Stimulated activated naive CD8-positive, alpha-beta T cell treated with anti-CD3 and anti-CD28 coated beads, Interleukin-15, Interleukin-2, amounts not matched to agents 100 ng/mL and 50 ng/mL, for 24 hours (primary cell): ENCODE data around the gene ZBTB25.
A peak's percentile ranks its signal among the peaks of the same experiment; 100 is the strongest.
"Not testable (repeated sequence)": the region's sequence is repeated elsewhere in the genome, so short reads cannot be mapped to it uniquely, and the experiment has no call there.

Experiments used
- H3K27ac Mint-ChIP-seq: one replicate; pipeline ENCODE4 v1.8.0; 2021; ENCODE audit warnings: mild to moderate bottlenecking, mixed read lengths
- H3K27me3 Mint-ChIP-seq: one replicate; pipeline ENCODE4 v1.8.0; 2021; ENCODE audit warnings: mixed read lengths
- H3K36me3 Mint-ChIP-seq: one replicate; pipeline ENCODE4 v1.8.0; 2021; ENCODE audit warnings: low read depth, mixed read lengths
- H3K4me1 Mint-ChIP-seq: one replicate; pipeline ENCODE4 v1.8.0; 2021; ENCODE audit warnings: low read depth, mixed read lengths
- H3K4me3 Mint-ChIP-seq: one replicate; pipeline ENCODE4 v1.8.0; 2021; ENCODE audit warnings: mild to moderate bottlenecking, mixed read lengths
- H3K9me3 Mint-ChIP-seq: one replicate; pipeline ENCODE4 v1.8.0; 2021; ENCODE audit warnings: mixed read lengths

The ZBTB25 gene

DNA sequence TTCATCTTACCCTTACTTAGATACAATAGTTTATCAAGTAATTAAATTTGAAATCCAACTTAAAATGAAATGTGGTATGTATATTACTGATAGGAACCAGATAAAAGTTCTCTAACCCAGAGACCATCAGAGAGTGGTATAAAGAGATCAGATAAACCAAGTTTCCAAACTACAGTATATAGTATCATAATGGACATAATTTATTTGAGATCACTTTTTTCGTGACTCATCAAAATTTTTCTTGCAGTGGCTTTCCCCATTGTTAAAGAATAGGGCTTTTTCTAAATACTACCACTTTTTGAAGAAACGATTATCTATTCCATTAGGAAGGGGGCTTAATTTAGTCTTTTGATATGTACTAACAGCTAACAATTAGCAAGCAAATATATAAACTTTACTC, 21.7 kb upstream of the ZBTB25 start:
- Mint-ChIP-seq H3K4me1 (peaks cover 6% of the 10 kb centered on the region), H3K4me3 (no peak overlapping the region), H3K9me3 (no peaks in the 10 kb centered on the region), H3K27ac (no peak overlapping the region), H3K36me3 (peaks cover 17% of the 10 kb centered on the region), H3K27me3 (no peaks in the 10 kb centered on the region)

DNA sequence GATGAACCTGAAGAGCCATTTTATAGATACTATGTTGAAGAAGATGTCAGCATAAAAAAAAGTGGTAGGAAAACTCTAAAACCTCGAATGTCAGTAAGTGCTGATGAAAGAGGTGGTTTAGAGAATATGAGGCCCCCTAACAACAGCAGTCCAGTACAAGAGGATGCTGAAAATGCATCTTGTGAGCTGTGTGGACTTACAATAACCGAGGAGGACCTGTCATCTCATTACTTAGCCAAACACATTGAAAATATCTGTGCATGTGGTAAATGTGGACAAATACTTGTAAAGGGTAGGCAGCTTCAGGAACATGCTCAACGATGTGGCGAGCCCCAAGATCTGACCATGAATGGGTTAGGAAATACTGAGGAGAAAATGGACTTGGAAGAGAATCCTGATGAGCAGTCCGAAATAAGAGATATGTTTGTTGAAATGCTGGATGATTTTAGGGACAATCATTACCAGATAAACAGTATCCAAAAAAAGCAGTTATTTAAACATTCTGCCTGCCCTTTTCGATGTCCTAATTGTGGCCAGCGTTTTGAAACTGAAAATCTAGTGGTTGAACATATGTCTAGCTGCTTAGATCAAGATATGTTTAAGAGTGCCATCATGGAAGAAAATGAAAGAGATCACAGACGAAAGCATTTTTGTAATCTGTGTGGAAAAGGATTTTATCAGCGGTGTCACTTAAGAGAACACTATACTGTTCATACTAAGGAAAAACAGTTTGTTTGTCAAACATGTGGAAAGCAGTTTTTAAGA, 19.1 kb upstream of the ZBTB25 start:
- Mint-ChIP-seq H3K27me3 (no peaks in the 10 kb centered on the region), H3K36me3 (peaks cover 17% of the 10 kb centered on the region), H3K4me3 (no peak overlapping the region), H3K9me3 (no peaks in the 10 kb centered on the region), H3K27ac (no peak overlapping the region), H3K4me1 (peaks cover 5% of the 10 kb centered on the region)

DNA sequence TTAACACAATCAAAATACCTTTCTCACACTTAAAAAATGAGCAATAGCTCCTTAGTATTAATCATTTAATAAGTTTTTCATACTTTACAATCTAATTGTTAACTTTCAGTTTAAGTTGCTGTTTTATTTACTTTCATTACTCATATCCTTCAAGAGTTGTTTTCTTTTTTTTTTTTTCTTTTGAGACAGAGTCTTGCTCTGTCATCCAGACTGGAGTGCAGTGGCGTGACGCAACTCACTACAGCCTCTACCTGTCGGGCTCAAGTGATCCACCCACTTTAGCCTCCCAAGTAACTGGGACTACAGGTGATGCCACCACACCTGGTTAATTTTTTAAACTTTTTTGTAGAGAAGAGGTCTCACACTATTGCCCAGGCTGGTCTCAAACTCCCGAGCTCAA, 17.1 kb upstream of the ZBTB25 start:
- Mint-ChIP-seq H3K27ac (no peak overlapping the region), H3K27me3 (no peaks in the 10 kb centered on the region), H3K4me1 (peaks cover 20% of the 10 kb centered on the region), H3K36me3 (peaks cover 7% of the 10 kb centered on the region), H3K9me3 (no peaks in the 10 kb centered on the region), H3K4me3 (no peak overlapping the region)

- Mint-ChIP-seq H3K4me3 (no peak overlapping the region), H3K4me1 (peaks cover 36% of the 10 kb centered on the region), H3K9me3 (no peaks in the 10 kb centered on the region), H3K27me3 (no peaks in the 10 kb centered on the region), H3K27ac (no peak overlapping the region), H3K36me3 (peaks cover 4% of the 10 kb centered on the region)
Measured at GRCh38 chr14:64518229-64518628, 14.6 kb upstream of the ZBTB25 start.

GRCh38 chr14:64517667-64518066, 14.0 kb upstream of the ZBTB25 start:
- H3K36me3 Mint-ChIP-seq, H3K27ac Mint-ChIP-seq, H3K27me3 Mint-ChIP-seq, H3K4me3 Mint-ChIP-seq, H3K9me3 Mint-ChIP-seq: not testable (repeated sequence)
- peaks cover 40% of the 10 kb centered on the region for H3K4me1 Mint-ChIP-seq

DNA sequence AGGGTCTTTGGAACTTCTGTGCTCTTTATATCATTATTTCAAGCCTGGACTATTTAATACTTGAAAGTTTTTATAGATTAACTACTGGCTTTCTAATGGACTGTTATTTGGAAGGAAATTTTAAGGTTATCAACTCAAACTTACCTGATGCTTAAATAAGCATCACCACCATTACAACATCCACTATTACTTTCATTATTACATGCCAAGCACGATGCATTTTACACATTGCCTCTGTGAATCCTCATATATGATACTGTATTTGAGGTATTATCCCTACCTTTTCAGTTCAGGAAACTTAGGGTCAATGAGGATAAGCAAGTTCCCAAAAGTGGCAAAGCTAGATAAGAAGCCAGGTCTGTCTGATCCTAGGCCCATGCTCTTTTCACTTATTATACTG, 13.3 kb upstream of the ZBTB25 start:
- H3K4me1 Mint-ChIP-seq, result peaks cover 46% of the 10 kb centered on the region
- H3K9me3 Mint-ChIP-seq, result no peaks in the 10 kb centered on the region
- H3K27ac Mint-ChIP-seq, result no peak overlapping the region
- H3K27me3 Mint-ChIP-seq, result no peaks in the 10 kb centered on the region
- H3K36me3 Mint-ChIP-seq, result peaks cover 4% of the 10 kb centered on the region
- no peak overlapping the region for H3K4me3 Mint-ChIP-seq

- peaks cover 64% of the 10 kb centered on the region for H3K4me1 Mint-ChIP-seq
- no peak overlapping the region for H3K4me3 Mint-ChIP-seq
- no peaks in the 10 kb centered on the region for H3K9me3 Mint-ChIP-seq
Measured at GRCh38 chr14:64515053-64515452, 11.4 kb upstream of the ZBTB25 start.

GRCh38 chr14:64513271-64513670, 9.6 kb upstream of the ZBTB25 start:
- Mint-ChIP-seq H3K27me3 (no peaks in the 10 kb centered on the region), H3K27ac (no peak overlapping the region), H3K36me3 (peaks cover 9% of the 10 kb centered on the region), H3K4me3 (no peak overlapping the region), H3K9me3 (no peaks in the 10 kb centered on the region), H3K4me1 (peaks cover 81% of the 10 kb centered on the region)

More at GRCh38 chr14:64515053-64515452, 11.4 kb upstream of the ZBTB25 start:
- Mint-ChIP-seq H3K27ac (no peak overlapping the region), H3K27me3 (no peaks in the 10 kb centered on the region), H3K36me3 (peaks cover 9% of the 10 kb centered on the region)

DNA sequence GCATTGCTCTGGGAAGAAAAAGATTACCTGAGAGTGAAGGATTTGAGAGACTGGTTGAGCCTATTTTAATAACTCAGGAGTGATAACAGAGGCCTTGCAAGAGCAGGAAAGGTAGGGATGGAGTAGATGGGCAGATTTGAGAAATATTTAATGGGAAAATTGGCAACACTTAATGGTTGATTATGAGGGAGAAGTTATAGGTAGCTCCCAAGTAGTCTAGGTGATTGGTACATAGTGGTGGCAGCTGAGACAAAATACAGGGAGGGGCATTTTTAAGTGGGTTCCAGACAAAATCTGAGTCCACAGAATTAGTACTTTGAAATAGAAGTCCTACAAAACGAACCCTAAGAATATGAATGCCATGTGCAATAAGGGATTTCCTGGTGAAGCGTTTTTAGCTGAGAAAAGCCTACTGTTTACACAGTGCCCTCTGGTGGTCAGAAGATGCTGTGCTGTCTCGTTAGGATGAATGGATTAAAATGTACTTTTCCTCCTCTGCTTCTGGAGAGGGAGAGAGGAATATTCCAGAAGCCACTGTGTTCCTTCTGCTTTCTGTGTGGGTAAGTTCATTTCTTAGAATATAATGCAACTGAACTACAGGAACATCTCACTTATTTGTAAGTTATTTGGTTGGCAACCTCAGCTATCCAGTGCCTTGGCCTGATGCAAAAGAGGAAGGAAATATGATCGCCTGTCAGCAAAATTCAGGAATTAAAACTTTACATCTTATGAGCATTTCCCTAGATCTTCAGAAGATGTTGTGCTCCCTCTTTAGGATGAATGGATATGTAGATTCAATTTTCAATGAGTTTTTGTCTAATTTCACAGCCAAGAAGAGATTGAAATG, 7.4 kb upstream of the ZBTB25 start:
- Mint-ChIP-seq H3K27ac (peak overlapping the region; percentile 78), H3K27me3 (no peaks in the 10 kb centered on the region), H3K4me3 (peak overlapping the region; percentile 45), H3K4me1 (peaks cover 84% of the 10 kb centered on the region), H3K9me3 (no peaks in the 10 kb centered on the region), H3K36me3 (peaks cover 13% of the 10 kb centered on the region)

- no peaks in the 10 kb centered on the region for H3K27me3 Mint-ChIP-seq
- H3K4me3 Mint-ChIP-seq, result no peak overlapping the region
- H3K27ac Mint-ChIP-seq, result peak overlapping the region; percentile 95
- H3K4me1 Mint-ChIP-seq, result peaks cover 81% of the 10 kb centered on the region
- H3K9me3 Mint-ChIP-seq, result no peaks in the 10 kb centered on the region
- H3K36me3 Mint-ChIP-seq, result peaks cover 23% of the 10 kb centered on the region
Measured at GRCh38 chr14:64509036-64509435, 5.4 kb upstream of the ZBTB25 start.

DNA sequence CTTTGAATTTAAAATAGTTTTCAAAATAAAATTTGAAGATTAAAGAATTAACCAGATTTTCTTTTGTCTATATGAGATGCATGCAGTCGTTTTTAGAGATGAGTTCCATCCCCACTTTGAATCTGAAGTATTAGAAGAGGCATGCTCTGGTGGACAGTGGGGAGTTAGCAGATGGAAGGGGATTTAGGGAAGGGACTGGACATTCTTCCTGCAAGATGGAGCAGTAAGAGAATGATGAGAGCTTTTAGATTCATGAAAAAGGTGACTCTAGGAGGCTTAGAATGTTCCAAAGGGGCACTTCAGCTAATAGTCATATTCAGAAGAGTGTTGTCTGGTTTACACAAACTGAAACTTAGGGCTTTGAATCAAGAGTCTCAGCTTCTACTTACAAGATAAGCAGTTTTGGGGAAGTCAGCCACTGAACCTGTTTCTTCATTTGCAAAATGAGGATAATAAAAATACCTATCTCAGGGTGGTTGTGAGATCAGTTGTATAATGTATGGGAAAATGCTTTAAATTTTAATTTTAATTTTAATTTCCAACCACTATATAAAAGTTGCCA, 4.7 kb upstream of the ZBTB25 start:
- Mint-ChIP-seq H3K27me3 (no peaks in the 10 kb centered on the region), H3K4me1 (peaks cover 77% of the 10 kb centered on the region), H3K27ac (peak overlapping the region; percentile 95), H3K4me3 (peak overlapping the region; percentile 98), H3K9me3 (no peaks in the 10 kb centered on the region), H3K36me3 (peaks cover 20% of the 10 kb centered on the region)

DNA sequence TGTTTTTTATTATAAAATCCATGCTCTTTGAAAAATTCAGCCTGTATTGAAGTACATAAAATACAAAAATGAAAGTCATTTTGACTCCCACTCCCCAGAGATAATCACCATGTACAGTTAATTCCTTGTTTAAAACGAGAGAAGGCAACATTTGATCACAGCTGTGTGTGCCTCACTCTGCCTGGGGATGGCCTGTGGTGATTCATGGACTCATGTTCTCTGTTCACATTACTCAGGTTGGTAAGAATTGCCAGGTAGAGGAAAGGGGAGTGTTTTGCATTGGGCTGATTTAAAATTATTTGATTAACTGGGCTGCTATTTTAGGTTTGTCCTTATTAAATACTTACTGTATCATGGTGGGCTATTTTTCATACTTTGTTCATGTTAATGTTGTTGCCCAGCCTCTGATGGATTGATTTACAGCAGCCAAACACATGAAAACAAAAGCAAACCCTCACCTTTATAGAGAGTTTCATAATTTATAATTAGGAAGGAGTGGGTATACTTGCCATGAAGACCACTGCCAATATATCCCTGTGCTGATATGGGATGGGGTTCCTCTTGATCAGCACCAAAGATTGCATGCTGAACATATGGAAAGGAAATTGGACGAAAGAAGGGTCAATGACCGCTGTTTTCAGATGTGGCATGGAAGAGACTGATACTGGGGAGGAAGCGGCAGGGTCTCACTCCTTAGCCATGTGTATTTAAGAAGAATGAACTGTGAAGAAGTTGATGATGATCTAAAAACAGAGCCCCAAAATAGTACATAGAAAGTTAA, 3.9 kb upstream of the ZBTB25 start:
- H3K27ac Mint-ChIP-seq, result peak overlapping the region; percentile 95
- H3K4me3 Mint-ChIP-seq, result peak overlapping the region; percentile 98
- no peaks in the 10 kb centered on the region for H3K9me3 Mint-ChIP-seq
- H3K27me3 Mint-ChIP-seq, result no peaks in the 10 kb centered on the region
- peaks cover 74% of the 10 kb centered on the region for H3K4me1 Mint-ChIP-seq
- H3K36me3 Mint-ChIP-seq, result peaks cover 25% of the 10 kb centered on the region

- peak overlapping the region; percentile 98 for H3K4me3 Mint-ChIP-seq
- peak overlapping the region; percentile 95 for H3K27ac Mint-ChIP-seq
- H3K9me3 Mint-ChIP-seq, result no peaks in the 10 kb centered on the region
- H3K27me3 Mint-ChIP-seq, result no peaks in the 10 kb centered on the region
- H3K4me1 Mint-ChIP-seq, result peaks cover 76% of the 10 kb centered on the region
- peaks cover 31% of the 10 kb centered on the region for H3K36me3 Mint-ChIP-seq
Measured at GRCh38 chr14:64506721-64507120, 3.1 kb upstream of the ZBTB25 start.

- Mint-ChIP-seq H3K27me3 (no peaks in the 10 kb centered on the region), H3K36me3 (peaks cover 26% of the 10 kb centered on the region), H3K4me3 (peak overlapping the region; percentile 98), H3K27ac (peak overlapping the region; percentile 100), H3K9me3 (no peaks in the 10 kb centered on the region), H3K4me1 (peaks cover 76% of the 10 kb centered on the region)
Measured at GRCh38 chr14:64504897-64505794, 1.5 kb upstream of the ZBTB25 start.
